HEK293T (cell line): ENCODE measurements around the gene PABPC1L.

Experiments used
- BHLHE40 ChIP-seq: fragments of 450-650 bp; IDR thresholded peaks from 2 replicates; pipeline ENCODE4 v1.6.1; 2016; ENCODE audit warnings: mild to moderate bottlenecking, moderate library complexity, borderline replicate concordance
- L3MBTL2 ChIP-seq: fragments of 450-650 bp; conservative IDR thresholded peaks from 2 replicates; pipeline ENCODE4 v1.6.1; 2016; ENCODE audit warnings: mild to moderate bottlenecking

GRCh38 chr20:44976698-44977097 is 66.8 kb downstream of the PABPC1L start:
- TF ChIP-seq L3MBTL2 (no peak), BHLHE40 (no peak)
